ENCODE data around the gene SAFB2.

- TF ChIP-seq POLR2A (IDR thresholded peaks at IDR 0.05; ENCODE audit: low read depth, low read length) (no peak), TAF1 (IDR thresholded peaks at IDR 0.05; ENCODE audit: low read depth, low read length) (no peak), POLR2AphosphoS5 (IDR thresholded peaks at IDR 0.05; ENCODE audit: low read depth, low read length) (no peak)
Observed at GRCh38 chr19:5561559-5561958, 61.0 kb downstream of the SAFB2 start.
